Measurements from ENCODE around the gene ZBTB42. TPM values are rescaled to one million over a fixed set of nuclear protein-coding genes. Genes with fewer than 3 reads are reported as not detected.

ZBTB42 gene
- total and polyA plus RNA-seq, 2 donors (not counting 1 experiment from before 2014, with no cell fraction given) = 1.6 to 8.3 TPM

DNA sequence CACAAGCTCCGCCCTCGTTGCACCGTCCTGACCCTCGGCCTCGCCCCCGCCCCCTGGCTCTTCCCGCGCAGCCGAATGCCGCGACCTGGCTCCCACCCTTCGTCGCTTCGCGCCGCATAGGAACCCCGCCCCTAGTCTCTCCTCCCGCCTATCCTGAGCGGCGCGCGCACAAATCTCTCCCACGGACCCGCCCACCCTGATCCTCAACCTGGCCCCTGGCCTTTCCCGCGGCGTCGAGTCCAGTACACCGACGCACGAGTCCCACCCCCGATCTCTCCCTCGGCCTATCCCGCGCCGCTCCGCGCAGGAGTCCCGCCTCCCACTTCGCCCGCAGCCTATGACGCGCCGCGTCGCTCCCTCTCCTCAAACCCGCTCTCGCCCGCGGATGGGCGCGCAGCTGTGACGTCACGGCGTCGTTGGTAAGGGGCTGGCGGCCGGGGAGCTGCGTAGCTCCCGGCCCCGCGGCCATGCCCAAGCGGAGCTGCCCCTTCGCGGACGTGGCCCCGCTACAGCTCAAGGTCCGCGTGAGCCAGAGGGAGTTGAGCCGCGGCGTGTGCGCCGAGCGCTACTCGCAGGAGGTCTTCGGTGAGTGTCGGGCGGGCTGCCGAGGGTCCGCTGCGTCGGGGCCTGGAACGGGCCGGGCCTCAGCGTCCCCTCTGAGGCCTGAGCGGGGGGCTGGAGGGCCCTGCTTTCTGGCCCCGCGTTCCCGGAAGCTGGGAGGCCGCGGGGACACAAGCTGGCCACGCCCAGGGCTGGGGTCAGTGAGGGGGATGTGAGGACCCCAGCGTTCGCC is 48.0 kb upstream of the ZBTB42 start, which contains the start of gene SIVA1:
Gene SIVA1 (plus strand): TSS at position 413 of the 793 bp plus-strand sequence. CDS start 55 bp downstream, at position 468.
- H3K9me3 ChIP-seq (ENCODE audit: control extremely low read depth in 1 of 3, control insufficient read depth in 2 of 3, insufficient read depth in 1 of 3, low read length in 2 of 3) = peaks cover 0 to 14% (median 0%) of the 10 kb centered on the region in 3 donors
- Mint-ChIP-seq H3K9me3 (ENCODE audit: insufficient read depth) (no peaks in the 10 kb centered on the region), H3K27me3 (no peaks in the 10 kb centered on the region), H3K27ac (peak within 1 kb of the TSS; percentile 95), H3K4me3 (peak within 1 kb of the TSS; percentile 91), H3K4me1 (peaks cover 33% of the 10 kb centered on the region)
- H2AFZ ChIP-seq (ENCODE audit: insufficient read depth, low read depth, low read length, poor library complexity, severe bottlenecking) = peak within 1 kb of the TSS; percentile 82
- H3K27me3 ChIP-seq (replicated peaks in 1 of 4; ENCODE audit: control extremely low read depth in 1 of 4, control insufficient read depth in 3 of 4, insufficient read depth in 4 of 4, low read length in 3 of 4) = no peaks in the 10 kb centered on the region
- ChIA-PET CTCF (interaction anchor here (0.5 to 2.5 kb wide), 11 partner anchors 10 to 676 kb away, joined by 3 to 13 read pairs (median 3); partner anchors contain the start of gene ADSS1), POLR2A (interaction anchor here (0.6 to 1.6 kb wide), 13 partner anchors 15 to 1189 kb away, joined by 3 to 9 read pairs (median 4); partner anchors contain the start of genes ADSS1, GPR132 and ZBTB42)
- peak within 1 kb of the TSS; percentile 88 for H3K9ac ChIP-seq (ENCODE audit: low read length)
- peaks cover 40% of the 10 kb centered on the region for H4K20me1 ChIP-seq (ENCODE audit: control insufficient read depth, insufficient read depth, low read length, poor library complexity, severe bottlenecking)
- intact Hi-C loops (cut with micrococcal nuclease) = loop anchor here (1.0 to 5.0 kb wide), 9 partner anchors 15 to 1036 kb away; partner anchors contain the start of genes ADSS1, AKT1, BRF1 and GPR132
- under 1% methylated on average over 95 of the region's 95 CpGs for WGBS (ENCODE audit: insufficient coverage)
- peak within 1 kb of the TSS; percentile 94 for H3K4me2 ChIP-seq (replicated peaks; ENCODE audit: low read depth, low read length, poor library complexity, severe bottlenecking)
- peaks cover 18 to 24% of the 10 kb centered on the region in 2 donors for H3K4me1 ChIP-seq (ENCODE audit: control insufficient read depth in 2 of 2, insufficient read depth in 2 of 2, low read length in 2 of 2)
- TF ChIP-seq, protein P1, sequence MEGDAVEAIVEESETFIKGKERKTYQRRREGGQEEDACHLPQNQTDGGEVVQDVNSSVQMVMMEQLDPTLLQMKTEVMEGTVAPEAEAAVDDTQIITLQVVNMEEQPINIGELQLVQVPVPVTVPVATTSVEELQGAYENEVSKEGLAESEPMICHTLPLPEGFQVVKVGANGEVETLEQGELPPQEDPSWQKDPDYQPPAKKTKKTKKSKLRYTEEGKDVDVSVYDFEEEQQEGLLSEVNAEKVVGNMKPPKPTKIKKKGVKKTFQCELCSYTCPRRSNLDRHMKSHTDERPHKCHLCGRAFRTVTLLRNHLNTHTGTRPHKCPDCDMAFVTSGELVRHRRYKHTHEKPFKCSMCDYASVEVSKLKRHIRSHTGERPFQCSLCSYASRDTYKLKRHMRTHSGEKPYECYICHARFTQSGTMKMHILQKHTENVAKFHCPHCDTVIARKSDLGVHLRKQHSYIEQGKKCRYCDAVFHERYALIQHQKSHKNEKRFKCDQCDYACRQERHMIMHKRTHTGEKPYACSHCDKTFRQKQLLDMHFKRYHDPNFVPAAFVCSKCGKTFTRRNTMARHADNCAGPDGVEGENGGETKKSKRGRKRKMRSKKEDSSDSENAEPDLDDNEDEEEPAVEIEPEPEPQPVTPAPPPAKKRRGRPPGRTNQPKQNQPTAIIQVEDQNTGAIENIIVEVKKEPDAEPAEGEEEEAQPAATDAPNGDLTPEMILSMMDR (IDR thresholded peaks at IDR 0.05) = no peak
- no peak for TF ChIP-seq EZH2 (IDR thresholded peaks at IDR 0.05; ENCODE audit: borderline replicate concordance, insufficient read depth, low read depth, low read length, poor library complexity, severe bottlenecking)
- ATAC-seq (ENCODE audit: low read depth) (peak; percentile 88), DNase-seq (peak; percentile 100)
- H3K4me3 ChIP-seq (ENCODE audit: control extremely low read depth in 1 of 5, extremely low read depth in 1 of 5, insufficient read depth in 1 of 5, low read depth in 2 of 5, low read length in 4 of 5) = peak within 1 kb of the TSS; percentile 38 to 98 (median 91)
- peak within 1 kb of the TSS; percentile 80 to 90 for H3K27ac ChIP-seq (ENCODE audit: low read length in 2 of 2)
- H3K36me3 ChIP-seq (replicated peaks in 1 of 2; ENCODE audit: control extremely low read depth in 1 of 2, control insufficient read depth in 1 of 2, extremely low read depth in 1 of 2, insufficient read depth in 2 of 2, low read length in 1 of 2) = peaks cover 0 to 22% of the 10 kb centered on the region in 2 experiments
- peaks cover 32% of the 10 kb centered on the region for H3K79me2 ChIP-seq (ENCODE audit: control insufficient read depth, insufficient read depth, low read length)
